A673 (cell line): Measurements from ENCODE around the gene GZMM.
"Not testable (repeated sequence)": the region's sequence is repeated elsewhere in the genome, so short reads cannot be mapped to it uniquely, and the experiment has no call there.

ENCODE experiments used
- CTCF ChIP-seq: fragments of 300-800, 200-600 bp; sonication (generic); conservative IDR thresholded peaks from 2 replicates; pipeline ENCODE4 v1.5.1; 2017; ENCODE audit warnings: low read depth, mild to moderate bottlenecking, antibody characterized with exemption, low read length, moderate library complexity, mixed read lengths
- EZH2 ChIP-seq: fragments of 200-600 bp; sonication (generic); IDR thresholded peaks from 2 replicates; pipeline ENCODE4 v1.6.1; 2017; ENCODE audit warnings: borderline replicate concordance, low read depth, mild to moderate bottlenecking, mixed read lengths, antibody characterized with exemption, low read length; ENCODE audit not compliant: poor library complexity, severe bottlenecking

- TF ChIP-seq CTCF, EZH2: not testable (repeated sequence)
Measured at GRCh38 chr19:585146-585545, 41.3 kb downstream of the GZMM start.
